SJSA1 (cell line): ENCODE measurements around the gene NRG3. TPM values are rescaled to one million over a fixed set of nuclear protein-coding genes. Genes with fewer than 3 reads are reported as not detected.

Source experiments
- DNase-seq, 2 experiments: peaks; one replicate each; pipeline ENCODE4 v3.0.0-alpha.2; 2015 to 2020; ENCODE audit warnings: low spot score in 2 of 2, low read depth in 1 of 2
- H3K27ac ChIP-seq: fragments of 250-450 bp; sonication (Bioruptor Pico); 2 replicates; pipeline ENCODE4 v1.5.1; 2020; ENCODE audit warnings: mild to moderate bottlenecking, moderate library complexity
- H3K27me3 ChIP-seq: fragments of 250-450 bp; sonication (Bioruptor Pico); replicated peaks from 2 replicates; pipeline ENCODE4 v1.5.1; 2020; ENCODE audit warnings: mild to moderate bottlenecking, moderate library complexity
- H3K36me3 ChIP-seq: fragments of 250-450 bp; sonication (Bioruptor Pico); 2 replicates; pipeline ENCODE4 v1.5.1; 2020; ENCODE audit warnings: mild to moderate bottlenecking
- H3K4me1 ChIP-seq: fragments of 250-450 bp; sonication (Bioruptor Pico); replicated peaks from 2 replicates; pipeline ENCODE4 v1.6.1; 2021; ENCODE audit warnings: mild to moderate bottlenecking
- H3K4me3 ChIP-seq: fragments of 250-450 bp; sonication (Bioruptor Pico); 2 replicates; pipeline ENCODE4 v1.5.1; 2020; ENCODE audit warnings: mild to moderate bottlenecking
- H3K9me3 ChIP-seq: fragments of 250-450 bp; sonication (Bioruptor Pico); replicated peaks from 2 replicates; pipeline ENCODE4 v1.5.1; 2020; ENCODE audit warnings: mild to moderate bottlenecking
- total RNA-seq: library from RNA; depleted of rRNA; stranded (reverse); fragments of >200 nt; shearing (Covaris generic); gene quantifications from 2 replicates; pipeline ENCODE4 v1.2.3, GENCODE V29; 2014

Gene NRG3
- total RNA-seq, 1 experiment from 2014 or later: not detected

DNA sequence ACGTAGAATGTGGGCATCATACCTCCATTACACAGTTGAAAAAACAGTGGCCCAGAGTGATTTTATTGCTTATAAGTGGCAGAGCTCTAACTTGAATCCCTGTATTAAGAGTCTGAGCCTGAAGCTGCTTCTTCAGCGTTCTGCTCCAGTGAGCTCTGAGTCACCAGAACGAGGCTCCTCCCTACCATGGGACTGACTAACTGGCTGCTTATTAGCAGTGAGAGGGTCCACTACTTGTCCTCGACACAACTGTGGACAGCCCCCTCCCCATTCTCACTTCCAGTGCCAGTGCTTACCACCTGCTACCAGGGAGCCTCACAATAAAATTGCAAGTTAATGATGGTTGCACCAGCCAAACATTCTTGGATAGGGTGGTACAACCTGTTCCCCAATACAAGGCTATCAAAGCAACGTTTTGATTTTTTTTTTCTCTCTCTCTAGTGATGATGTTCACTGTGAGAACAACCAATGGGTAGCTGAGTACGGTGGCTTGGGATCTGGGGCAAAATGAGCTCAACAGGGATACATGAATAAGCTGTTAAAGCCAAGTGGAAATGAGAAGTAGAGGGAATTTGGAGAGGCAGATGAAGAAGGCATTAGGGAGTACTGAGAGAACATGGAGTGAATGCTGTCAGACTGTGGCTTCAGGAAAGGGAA is 2.7 kb upstream of the NRG3 start:
- no peak for DNase-seq
- no peak overlapping the region for H3K27ac ChIP-seq

GRCh38 chr10:81873231-81873931 is 1.6 kb upstream of the NRG3 start:
- Histone ChIP-seq H3K27ac (no peak overlapping the region), H3K27me3 (peaks cover 12% of the 10 kb centered on the region; the same call in 1 of the 2 replicates), H3K9me3 (no peaks in the 10 kb centered on the region), H3K4me1 (no peaks in the 10 kb centered on the region), H3K36me3 (no peaks in the 10 kb centered on the region), H3K4me3 (no peak overlapping the region)
- DNase-seq: no peak

More for the DNA sequence above, 2.7 kb upstream of the NRG3 start:
- Histone ChIP-seq H3K4me1 (no peaks in the 10 kb centered on the region), H3K36me3 (no peaks in the 10 kb centered on the region), H3K9me3 (no peaks in the 10 kb centered on the region; the same call in 1 of the 2 replicates), H3K27me3 (peaks cover 12% of the 10 kb centered on the region; the same call in 1 of the 2 replicates), H3K4me3 (no peak overlapping the region)

GRCh38 chr10:81873932-81874816 is 820 bp upstream of the NRG3 start:
- no peak overlapping the region for H3K4me3 ChIP-seq
- no peak for DNase-seq

DNA sequence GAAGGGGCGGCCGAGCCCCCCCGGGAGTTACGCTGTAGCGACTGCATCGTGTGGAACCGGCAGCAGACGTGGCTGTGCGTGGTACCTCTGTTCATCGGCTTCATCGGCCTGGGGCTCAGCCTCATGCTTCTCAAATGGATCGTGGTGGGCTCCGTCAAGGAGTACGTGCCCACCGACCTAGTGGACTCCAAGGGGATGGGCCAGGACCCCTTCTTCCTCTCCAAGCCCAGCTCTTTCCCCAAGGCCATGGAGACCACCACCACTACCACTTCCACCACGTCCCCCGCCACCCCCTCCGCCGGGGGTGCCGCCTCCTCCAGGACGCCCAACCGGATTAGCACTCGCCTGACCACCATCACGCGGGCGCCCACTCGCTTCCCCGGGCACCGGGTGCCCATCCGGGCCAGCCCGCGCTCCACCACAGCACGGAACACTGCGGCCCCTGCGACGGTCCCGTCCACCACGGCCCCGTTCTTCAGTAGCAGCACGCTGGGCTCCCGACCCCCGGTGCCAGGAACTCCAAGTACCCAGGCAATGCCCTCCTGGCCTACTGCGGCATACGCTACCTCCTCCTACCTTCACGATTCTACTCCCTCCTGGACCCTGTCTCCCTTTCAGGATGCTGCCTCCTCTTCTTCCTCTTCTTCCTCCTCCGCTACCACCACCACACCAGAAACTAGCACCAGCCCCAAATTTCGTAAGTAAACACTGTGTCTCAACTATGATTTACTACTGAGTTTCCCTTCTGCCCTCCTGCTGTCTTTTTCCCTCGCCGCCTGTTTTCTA is 666 bp downstream of the NRG3 start:
- no peaks in the 10 kb centered on the region for H3K9me3 ChIP-seq
- no peak for DNase-seq
- peaks cover 12% of the 10 kb centered on the region; the same call in 1 of the 2 replicates for H3K27me3 ChIP-seq
- no peak overlapping the region for H3K27ac ChIP-seq
- no peaks in the 10 kb centered on the region for H3K4me1 ChIP-seq
- H3K4me3 ChIP-seq: no peak overlapping the region
- H3K36me3 ChIP-seq: no peaks in the 10 kb centered on the region

More at GRCh38 chr10:81873932-81874816, 820 bp upstream of the NRG3 start:
- Histone ChIP-seq H3K27me3 (peaks cover 12% of the 10 kb centered on the region; the same call in 1 of the 2 replicates), H3K36me3 (no peaks in the 10 kb centered on the region), H3K27ac (no peak overlapping the region), H3K9me3 (no peaks in the 10 kb centered on the region), H3K4me1 (no peaks in the 10 kb centered on the region)

DNA sequence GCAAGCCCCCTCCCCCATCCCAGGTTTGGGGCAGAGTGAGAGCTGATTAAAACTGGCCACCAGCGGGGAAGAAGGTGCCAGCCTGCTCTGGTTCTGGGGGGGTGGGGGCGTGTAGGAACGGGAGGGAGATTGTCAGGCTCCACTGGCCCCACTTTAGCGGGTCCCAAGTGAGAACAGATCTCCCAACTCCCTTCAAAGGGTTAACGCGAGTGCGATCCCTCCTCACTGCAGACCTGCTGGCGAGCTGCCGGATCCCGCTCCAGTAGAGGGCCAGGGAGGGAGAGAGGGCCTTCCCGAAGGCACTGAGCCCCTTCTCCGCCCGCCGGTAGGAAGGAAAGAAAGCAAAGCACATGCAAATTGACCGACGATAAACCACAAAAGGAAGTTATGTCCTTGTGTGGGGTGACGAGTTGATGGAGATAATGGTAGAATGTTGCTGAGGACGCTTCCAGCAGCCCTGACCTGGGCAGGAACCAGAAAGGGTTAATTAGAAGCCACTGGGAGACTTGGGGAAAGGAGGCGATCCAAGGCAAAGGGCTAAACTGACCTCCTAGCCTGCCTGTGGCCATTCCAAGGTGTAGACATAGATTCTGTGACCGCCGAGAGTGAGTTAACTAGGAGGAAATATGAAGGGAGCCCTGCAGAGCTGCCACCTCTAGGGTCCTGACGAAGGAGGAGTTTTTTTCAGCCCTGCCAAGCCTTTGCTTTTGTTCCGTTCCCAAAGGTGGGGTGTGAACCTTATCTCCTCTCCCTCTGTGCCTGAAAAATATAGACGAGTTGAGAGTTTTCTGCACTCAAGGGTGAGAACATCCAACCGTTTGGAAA is 1.5 kb downstream of the NRG3 start:
- H3K4me1 ChIP-seq: no peaks in the 10 kb centered on the region
- no peak for DNase-seq
- no peaks in the 10 kb centered on the region for H3K9me3 ChIP-seq
- no peak overlapping the region for H3K27ac ChIP-seq
- H3K27me3 ChIP-seq: peaks cover 12% of the 10 kb centered on the region; the same call in 1 of the 2 replicates
- H3K36me3 ChIP-seq: no peaks in the 10 kb centered on the region
- no peak overlapping the region for H3K4me3 ChIP-seq

- Histone ChIP-seq H3K27me3 (peaks cover 12% of the 10 kb centered on the region; the same call in 1 of the 2 replicates), H3K4me3 (no peak overlapping the region), H3K27ac (no peak overlapping the region), H3K36me3 (no peaks in the 10 kb centered on the region), H3K9me3 (no peaks in the 10 kb centered on the region), H3K4me1 (no peaks in the 10 kb centered on the region)
- no peak for DNase-seq
Measured at GRCh38 chr10:81877596-81877995, 2.6 kb downstream of the NRG3 start.

- no peaks in the 10 kb centered on the region for H3K9me3 ChIP-seq
- no peak overlapping the region for H3K4me3 ChIP-seq
- no peaks in the 10 kb centered on the region for H3K27me3 ChIP-seq
- no peaks in the 10 kb centered on the region for H3K4me1 ChIP-seq
- no peak overlapping the region for H3K27ac ChIP-seq
- no peaks in the 10 kb centered on the region for H3K36me3 ChIP-seq
- no peak for DNase-seq
Measured at GRCh38 chr10:81882011-81882410, 7.0 kb downstream of the NRG3 start.

DNA sequence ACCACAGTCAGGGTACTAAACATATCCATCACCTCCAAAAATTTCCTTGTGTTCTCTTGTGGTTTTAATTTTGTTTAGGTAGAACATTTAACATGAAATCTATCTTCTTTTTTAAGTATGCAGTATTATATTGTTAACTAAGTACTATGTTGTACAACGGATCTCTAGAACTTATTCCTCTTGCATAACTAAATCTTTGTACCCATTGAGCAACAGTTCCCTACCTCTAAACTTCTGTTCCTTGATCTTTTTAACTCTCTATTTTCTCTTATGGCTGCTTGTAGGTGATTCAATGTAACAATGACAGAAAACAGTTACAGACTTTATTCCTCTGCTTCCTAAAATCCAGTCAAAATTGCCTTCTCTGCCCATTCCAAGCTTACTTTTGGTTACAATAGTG is 9.9 kb downstream of the NRG3 start:
- no peaks in the 10 kb centered on the region for H3K4me1 ChIP-seq
- no peak overlapping the region for H3K27ac ChIP-seq
- DNase-seq: no peak
- H3K27me3 ChIP-seq: no peaks in the 10 kb centered on the region
- no peaks in the 10 kb centered on the region for H3K36me3 ChIP-seq
- H3K9me3 ChIP-seq: 0 out of 2 replicates have a peak, but pooled peaks cover 1% of the 10 kb centered on the region
- no peak overlapping the region for H3K4me3 ChIP-seq

DNA sequence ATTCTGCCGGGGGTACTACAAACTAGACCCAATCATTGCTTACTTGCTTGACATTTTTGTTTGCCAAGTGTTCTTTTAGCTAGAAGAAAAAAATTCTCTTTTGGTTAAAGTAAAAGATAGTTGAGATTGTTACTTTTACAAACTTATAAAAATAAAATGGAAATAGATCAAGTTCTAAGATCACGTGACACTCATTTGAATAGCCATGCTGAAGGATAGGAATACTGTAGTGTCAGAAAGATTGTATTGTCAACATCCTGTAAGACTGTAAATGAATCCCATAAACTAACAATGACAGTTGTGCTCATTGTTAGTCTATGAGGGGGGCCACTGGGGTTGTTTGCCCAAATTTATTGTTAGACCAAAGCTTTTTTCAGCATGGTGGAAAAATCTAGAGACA is 10.5 kb downstream of the NRG3 start:
- no peaks in the 10 kb centered on the region for H3K27me3 ChIP-seq
- H3K9me3 ChIP-seq: 0 out of 2 replicates have a peak, but pooled peaks cover 3% of the 10 kb centered on the region
- DNase-seq: no peak
- no peaks in the 10 kb centered on the region for H3K4me1 ChIP-seq
- H3K27ac ChIP-seq: no peak overlapping the region
- no peak overlapping the region for H3K4me3 ChIP-seq
- H3K36me3 ChIP-seq: no peaks in the 10 kb centered on the region

GRCh38 chr10:81886939-81887338 is 11.9 kb downstream of the NRG3 start:
- DNase-seq: no peak
- no peaks in the 10 kb centered on the region for H3K4me1 ChIP-seq
- H3K27ac ChIP-seq: no peak overlapping the region
- no peaks in the 10 kb centered on the region for H3K36me3 ChIP-seq
- H3K4me3 ChIP-seq: no peak overlapping the region
- no peaks in the 10 kb centered on the region for H3K27me3 ChIP-seq
- H3K9me3 ChIP-seq: 0 out of 2 replicates have a peak, but pooled peaks cover 3% of the 10 kb centered on the region

DNA sequence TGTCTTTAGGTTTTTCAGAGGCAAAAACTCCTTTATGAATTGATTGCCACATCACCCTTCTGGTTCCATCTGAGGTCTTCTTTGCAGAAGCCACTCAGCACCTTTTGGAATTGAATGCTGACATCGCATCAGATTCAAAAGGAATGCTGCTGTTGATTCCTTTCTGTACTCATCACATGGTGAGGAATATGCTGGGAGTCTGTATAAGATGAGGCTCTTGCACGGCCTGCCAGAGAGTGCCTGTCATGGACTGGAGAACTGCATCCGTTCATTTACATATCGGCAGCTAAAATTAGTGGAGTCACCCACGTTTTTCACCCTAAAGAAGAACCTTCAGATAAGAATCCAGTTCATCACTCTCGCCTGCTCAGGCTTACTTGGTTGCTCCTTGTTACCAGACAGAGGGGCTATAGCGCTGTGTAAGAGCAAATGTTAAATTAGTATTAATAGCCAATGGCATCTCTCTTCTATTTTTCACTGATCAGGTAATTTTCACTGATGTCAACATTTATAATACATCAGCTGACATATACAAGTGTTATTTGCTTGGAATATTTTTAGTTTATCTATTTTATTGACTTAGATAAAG is 14.3 kb downstream of the NRG3 start:
- H3K27me3 ChIP-seq: no peaks in the 10 kb centered on the region
- H3K36me3 ChIP-seq: no peaks in the 10 kb centered on the region
- H3K4me1 ChIP-seq: no peaks in the 10 kb centered on the region
- H3K27ac ChIP-seq: no peak overlapping the region
- no peak overlapping the region for H3K4me3 ChIP-seq
- peaks cover 3% of the 10 kb centered on the region; the same call in 1 of the 2 replicates for H3K9me3 ChIP-seq
- DNase-seq: no peak

- Histone ChIP-seq H3K27me3 (no peaks in the 10 kb centered on the region), H3K4me3 (no peak overlapping the region), H3K27ac (no peak overlapping the region), H3K36me3 (no peaks in the 10 kb centered on the region), H3K4me1 (no peaks in the 10 kb centered on the region), H3K9me3 (peaks cover 9% of the 10 kb centered on the region; the same call in 1 of the 2 replicates)
- no peak for DNase-seq
Measured at GRCh38 chr10:81894616-81895015, 19.6 kb downstream of the NRG3 start.
